Measurements from ENCODE around the gene TEX54.
"Not testable (repeated sequence)": the region's sequence is repeated elsewhere in the genome, so short reads cannot be mapped to it uniquely, and the experiment has no call there.

The TEX54 gene

GRCh38 chr11:62835336-62835735 lies 2.7 kb upstream of the TEX54 start:
- Mint-ChIP-seq H3K36me3 (ENCODE audit: insufficient read depth) (peaks cover 58% of the 10 kb centered on the region), H3K27ac (no peak overlapping the region), H3K9me3 (no peaks in the 10 kb centered on the region), H3K4me3 (no peak overlapping the region), H3K27me3 (no peaks in the 10 kb centered on the region), H3K4me1 (ENCODE audit: low read depth in 2 of 2) (peaks cover 33 to 37% of the 10 kb centered on the region in 2 donors)
- ATAC-seq (replicated peaks) (no peak), DNase-seq (no peak)

DNA sequence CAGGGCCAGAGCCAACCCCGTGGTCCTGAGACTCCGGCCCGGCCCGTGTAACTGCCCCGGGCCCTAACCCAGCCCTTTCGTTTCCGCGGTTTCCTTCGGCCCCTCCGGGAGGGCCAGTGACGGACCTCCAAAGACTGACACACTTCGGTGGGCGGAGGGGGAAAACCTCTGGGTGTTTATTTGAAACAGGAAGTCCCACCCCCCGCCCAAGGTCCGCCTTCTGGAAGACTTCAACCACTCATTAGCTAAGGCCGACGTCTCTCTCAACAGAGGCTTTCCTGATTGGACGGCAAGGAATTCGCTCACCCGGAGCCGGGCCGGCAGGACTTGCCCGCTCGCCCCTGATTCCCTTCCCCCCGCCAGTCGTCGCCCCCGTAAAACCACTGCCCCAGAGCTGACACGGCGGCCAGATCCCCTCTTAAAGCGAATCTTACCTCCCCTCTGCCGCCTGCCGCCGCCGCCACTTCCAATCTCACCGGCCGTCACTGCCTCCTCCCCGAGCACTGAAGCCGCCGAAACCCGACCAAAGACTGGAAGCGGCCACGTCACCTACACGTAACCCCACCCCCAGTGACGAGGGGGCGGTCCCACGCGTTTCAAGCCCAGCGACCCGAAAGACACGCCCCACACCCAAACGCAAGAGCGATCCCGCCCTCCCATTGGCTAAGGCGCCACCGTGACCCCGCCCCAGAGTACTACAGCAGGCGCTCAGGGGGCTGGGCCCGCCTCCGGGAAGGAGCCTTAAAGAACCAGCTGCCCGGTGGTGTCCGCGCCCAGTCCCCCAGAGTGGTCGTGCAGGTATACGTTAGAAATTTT lies 913 bp downstream of the TEX54 start, which contains the start of gene STX5:
Gene STX5 (minus strand): TSS at position 532 of the 816 bp plus-strand sequence. CDS start 808 bp downstream, outside the sequence.
- H3K27me3 Mint-ChIP-seq: no peaks in the 10 kb centered on the region
- ATAC-seq (replicated peaks): peak; percentile 89
- peak within 1 kb of the TSS; percentile 97 to 99 for H3K27ac Mint-ChIP-seq
- peak within 1 kb of the TSS; percentile 95 to 96 for H3K4me3 Mint-ChIP-seq
- DNase-seq: peak; percentile 99 to 100 (median 100)
- H3K4me1 Mint-ChIP-seq (ENCODE audit: low read depth in 2 of 2): peaks cover 31 to 32% of the 10 kb centered on the region in 2 donors
- no peaks in the 10 kb centered on the region for H3K9me3 Mint-ChIP-seq
- peaks cover 68% of the 10 kb centered on the region for H3K36me3 Mint-ChIP-seq (ENCODE audit: insufficient read depth)

- H3K27ac Mint-ChIP-seq: peak overlapping the region; percentile 97 to 99
- no peak for DNase-seq
- H3K36me3 Mint-ChIP-seq (ENCODE audit: insufficient read depth): peaks cover 73% of the 10 kb centered on the region
- no peaks in the 10 kb centered on the region for H3K27me3 Mint-ChIP-seq
- no peaks in the 10 kb centered on the region for H3K9me3 Mint-ChIP-seq
- peak overlapping the region; percentile 95 to 96 for H3K4me3 Mint-ChIP-seq
- peaks cover 31 to 32% of the 10 kb centered on the region in 2 donors for H3K4me1 Mint-ChIP-seq (ENCODE audit: low read depth in 2 of 2)
- ATAC-seq (replicated peaks): no peak
These were observed 1.6 kb downstream of the TEX54 start for GRCh38 chr11:62830904-62831519.

- peaks cover 79% of the 10 kb centered on the region for H3K36me3 Mint-ChIP-seq (ENCODE audit: insufficient read depth)
These were observed 4.5 kb downstream of the TEX54 start for GRCh38 chr11:62828130-62828529.

GRCh38 chr11:62823677-62824076 lies 9.0 kb downstream of the TEX54 start:
- H3K4me3 Mint-ChIP-seq: no peak overlapping the region
- H3K36me3 Mint-ChIP-seq (ENCODE audit: insufficient read depth): peaks cover 85% of the 10 kb centered on the region
- peaks cover 4 to 10% of the 10 kb centered on the region in 2 donors for H3K4me1 Mint-ChIP-seq (ENCODE audit: low read depth in 2 of 2)
- H3K9me3 Mint-ChIP-seq: no peaks in the 10 kb centered on the region
- no peaks in the 10 kb centered on the region for H3K27me3 Mint-ChIP-seq
- ATAC-seq (replicated peaks) (no peak), DNase-seq (no peak)
- peak overlapping the region in 1 of 2 donors; percentile 82 for H3K27ac Mint-ChIP-seq

More at GRCh38 chr11:62828130-62828529, 4.5 kb downstream of the TEX54 start:
- not testable (repeated sequence) for H3K4me3 Mint-ChIP-seq; H3K27me3 Mint-ChIP-seq; DNase-seq; H3K9me3 Mint-ChIP-seq; ATAC-seq (replicated peaks); H3K27ac Mint-ChIP-seq
- H3K4me1 Mint-ChIP-seq (ENCODE audit: low read depth in 2 of 2): peaks cover 20 to 31% of the 10 kb centered on the region in 2 donors

GRCh38 chr11:62817129-62817528 lies 15.5 kb downstream of the TEX54 start:
- Mint-ChIP-seq H3K27me3 (no peaks in the 10 kb centered on the region), H3K4me1 (ENCODE audit: low read depth in 2 of 2) (no peaks in the 10 kb centered on the region), H3K27ac (no peak overlapping the region), H3K4me3 (no peak overlapping the region), H3K9me3 (no peaks in the 10 kb centered on the region), H3K36me3 (ENCODE audit: insufficient read depth) (peaks cover 79% of the 10 kb centered on the region)
- DNase-seq: no peak
- ATAC-seq (replicated peaks): no peak

DNA sequence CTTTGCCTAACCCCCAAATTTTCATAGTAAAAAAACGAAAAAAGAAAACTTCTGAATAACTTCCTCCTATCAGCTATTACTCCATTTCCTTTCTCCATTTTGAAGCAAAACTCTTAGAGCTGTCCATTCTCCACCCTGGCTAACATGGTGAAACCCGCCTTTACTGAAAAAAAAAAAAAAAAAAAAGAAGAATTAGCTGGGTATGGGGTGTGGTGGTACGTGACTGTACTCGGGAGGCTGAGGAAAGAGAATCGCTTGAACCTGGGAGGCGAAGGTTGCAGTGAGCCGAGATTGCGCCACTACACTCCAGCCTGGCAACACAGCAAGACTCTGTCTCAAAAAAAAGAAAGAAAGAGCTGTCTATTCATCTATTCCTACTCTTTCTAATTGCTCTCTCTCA lies 16.1 kb downstream of the TEX54 start:
- peaks cover 84% of the 10 kb centered on the region for H3K36me3 Mint-ChIP-seq (ENCODE audit: insufficient read depth)
- no peaks in the 10 kb centered on the region for H3K27me3 Mint-ChIP-seq
- no peaks in the 10 kb centered on the region for H3K9me3 Mint-ChIP-seq
- no peak overlapping the region for H3K27ac Mint-ChIP-seq
- no peak for DNase-seq
- H3K4me1 Mint-ChIP-seq (ENCODE audit: low read depth in 2 of 2): no peaks in the 10 kb centered on the region
- no peak overlapping the region for H3K4me3 Mint-ChIP-seq
- no peak for ATAC-seq (replicated peaks)

DNA sequence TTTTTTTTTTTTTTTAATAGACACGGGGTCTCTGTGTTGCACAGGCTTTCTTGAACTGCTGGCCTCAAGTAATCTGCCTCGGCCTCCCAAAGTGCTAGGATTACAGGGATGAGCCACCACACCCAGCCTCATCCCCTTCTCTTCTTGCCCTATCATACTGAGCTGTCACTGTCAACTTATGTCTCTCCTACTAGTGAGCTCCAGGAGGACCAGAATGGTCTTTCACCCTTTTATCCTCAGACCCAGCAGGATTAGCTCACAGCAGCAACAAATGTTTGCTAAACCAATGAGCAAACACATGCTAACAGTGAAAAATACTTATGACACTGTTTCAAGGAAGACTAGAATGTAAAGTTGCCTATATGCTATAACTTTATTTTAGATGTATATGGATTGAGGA lies 21.0 kb downstream of the TEX54 start:
- Mint-ChIP-seq H3K36me3 (ENCODE audit: insufficient read depth) (peaks cover 36% of the 10 kb centered on the region), H3K4me1 (ENCODE audit: low read depth in 2 of 2) (peaks cover 0 to 3% of the 10 kb centered on the region in 2 donors), H3K4me3 (no peak overlapping the region), H3K27ac (peak overlapping the region; percentile 39 to 79), H3K9me3 (no peaks in the 10 kb centered on the region), H3K27me3 (no peaks in the 10 kb centered on the region)
- no peak for ATAC-seq (replicated peaks)
- DNase-seq: no peak

- ATAC-seq (replicated peaks) (no peak), DNase-seq (no peak)
- H3K4me1 Mint-ChIP-seq (ENCODE audit: low read depth in 2 of 2): peaks cover 0 to 6% of the 10 kb centered on the region in 2 donors
- H3K27me3 Mint-ChIP-seq: no peaks in the 10 kb centered on the region
- H3K36me3 Mint-ChIP-seq (ENCODE audit: insufficient read depth): peaks cover 28% of the 10 kb centered on the region
- no peaks in the 10 kb centered on the region for H3K9me3 Mint-ChIP-seq
- peak overlapping the region; percentile 39 to 79 for H3K27ac Mint-ChIP-seq
- H3K4me3 Mint-ChIP-seq: no peak overlapping the region
These were observed 21.9 kb downstream of the TEX54 start for GRCh38 chr11:62810748-62811147.

GRCh38 chr11:62806611-62807121 lies 26.0 kb downstream of the TEX54 start:
- DNase-seq: no peak
- H3K27ac Mint-ChIP-seq: peak overlapping the region in 1 of 2 donors; percentile 99
- peaks cover 41% of the 10 kb centered on the region for H3K36me3 Mint-ChIP-seq (ENCODE audit: insufficient read depth)
- peaks cover 16 to 26% of the 10 kb centered on the region in 2 donors for H3K4me1 Mint-ChIP-seq (ENCODE audit: low read depth in 2 of 2)
- no peaks in the 10 kb centered on the region for H3K9me3 Mint-ChIP-seq
- H3K27me3 Mint-ChIP-seq: no peaks in the 10 kb centered on the region
- ATAC-seq (replicated peaks): no peak
- H3K4me3 Mint-ChIP-seq: peak overlapping the region; percentile 95 to 98

- peaks cover 16 to 25% of the 10 kb centered on the region in 2 donors for H3K4me1 Mint-ChIP-seq (ENCODE audit: low read depth in 2 of 2)
- DNase-seq (peak in 1 of 3 experiments; percentile 11), ATAC-seq (replicated peaks) (peak; percentile 18)
- H3K27ac Mint-ChIP-seq: peak overlapping the region; percentile 91 to 99
- H3K36me3 Mint-ChIP-seq (ENCODE audit: insufficient read depth): peaks cover 47% of the 10 kb centered on the region
- peak overlapping the region; percentile 95 to 98 for H3K4me3 Mint-ChIP-seq
- no peaks in the 10 kb centered on the region for H3K27me3 Mint-ChIP-seq
- no peaks in the 10 kb centered on the region for H3K9me3 Mint-ChIP-seq
These were observed 26.6 kb downstream of the TEX54 start for GRCh38 chr11:62805961-62806441.

GRCh38 chr11:62805076-62805892 lies 27.4 kb downstream of the TEX54 start, which contains the start of gene NXF1:
Gene NXF1 (minus strand): TSS chr11:62805440. CDS start chr11:62805356, 84 bp downstream.
- ATAC-seq (replicated peaks) (peak; percentile 84), DNase-seq (peak; percentile 95 to 98 (median 97))
- Mint-ChIP-seq H3K4me1 (ENCODE audit: low read depth in 2 of 2) (peaks cover 16 to 24% of the 10 kb centered on the region in 2 donors), H3K27me3 (no peaks in the 10 kb centered on the region), H3K4me3 (peak within 1 kb of the TSS; percentile 95 to 98), H3K27ac (peak within 1 kb of the TSS; percentile 91 to 99), H3K36me3 (ENCODE audit: insufficient read depth) (peaks cover 54% of the 10 kb centered on the region), H3K9me3 (no peaks in the 10 kb centered on the region)
